ENCODE data around the gene ATP9A.

Gene ATP9A

DNA sequence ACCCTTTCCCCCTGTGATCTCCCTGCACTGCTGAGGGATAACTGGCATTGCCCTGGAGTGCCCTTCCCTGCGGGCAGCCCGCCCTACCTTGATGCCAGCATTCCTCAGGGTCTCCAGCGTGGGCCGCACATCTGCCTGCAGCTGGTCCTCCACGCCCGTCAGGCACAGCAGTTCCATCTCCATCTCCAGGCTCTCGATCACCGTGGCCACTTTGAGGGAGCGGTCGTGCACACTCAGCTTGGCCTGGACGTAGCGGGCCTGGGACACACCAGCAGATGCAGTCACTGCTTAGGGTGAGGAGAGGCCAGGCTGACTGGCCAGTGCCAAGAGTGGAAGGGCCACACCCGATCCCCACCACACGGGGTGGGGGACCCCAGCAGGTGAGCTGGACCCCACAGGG, 143.1 kb downstream of the ATP9A start:
- DNase-seq (ENCODE audit: low read depth in 1 of 2, low spot score in 1 of 2): no peak
- Histone ChIP-seq H3K27ac (replicated peaks) (no peak overlapping the region), H3K27me3 (ENCODE audit: insufficient read depth, poor library complexity, severe bottlenecking) (peaks cover 8% of the 10 kb centered on the region), H3K4me3 (replicated peaks; ENCODE audit: insufficient read depth, low read length) (no peak overlapping the region)
- TF ChIP-seq GABPA (IDR thresholded peaks at IDR 0.05; ENCODE audit: low read depth) (no peak), POLR2AphosphoS5 (IDR thresholded peaks at IDR 0.05; ENCODE audit: low read depth) (no peak), CTCF (IDR thresholded peaks at IDR 0.05; ENCODE audit: insufficient read depth, low read length) (no peak), SPI1 (IDR thresholded peaks at IDR 0.05; ENCODE audit: borderline replicate concordance, low read depth) (no peak)
- TF ChIP-seq, protein P1, sequence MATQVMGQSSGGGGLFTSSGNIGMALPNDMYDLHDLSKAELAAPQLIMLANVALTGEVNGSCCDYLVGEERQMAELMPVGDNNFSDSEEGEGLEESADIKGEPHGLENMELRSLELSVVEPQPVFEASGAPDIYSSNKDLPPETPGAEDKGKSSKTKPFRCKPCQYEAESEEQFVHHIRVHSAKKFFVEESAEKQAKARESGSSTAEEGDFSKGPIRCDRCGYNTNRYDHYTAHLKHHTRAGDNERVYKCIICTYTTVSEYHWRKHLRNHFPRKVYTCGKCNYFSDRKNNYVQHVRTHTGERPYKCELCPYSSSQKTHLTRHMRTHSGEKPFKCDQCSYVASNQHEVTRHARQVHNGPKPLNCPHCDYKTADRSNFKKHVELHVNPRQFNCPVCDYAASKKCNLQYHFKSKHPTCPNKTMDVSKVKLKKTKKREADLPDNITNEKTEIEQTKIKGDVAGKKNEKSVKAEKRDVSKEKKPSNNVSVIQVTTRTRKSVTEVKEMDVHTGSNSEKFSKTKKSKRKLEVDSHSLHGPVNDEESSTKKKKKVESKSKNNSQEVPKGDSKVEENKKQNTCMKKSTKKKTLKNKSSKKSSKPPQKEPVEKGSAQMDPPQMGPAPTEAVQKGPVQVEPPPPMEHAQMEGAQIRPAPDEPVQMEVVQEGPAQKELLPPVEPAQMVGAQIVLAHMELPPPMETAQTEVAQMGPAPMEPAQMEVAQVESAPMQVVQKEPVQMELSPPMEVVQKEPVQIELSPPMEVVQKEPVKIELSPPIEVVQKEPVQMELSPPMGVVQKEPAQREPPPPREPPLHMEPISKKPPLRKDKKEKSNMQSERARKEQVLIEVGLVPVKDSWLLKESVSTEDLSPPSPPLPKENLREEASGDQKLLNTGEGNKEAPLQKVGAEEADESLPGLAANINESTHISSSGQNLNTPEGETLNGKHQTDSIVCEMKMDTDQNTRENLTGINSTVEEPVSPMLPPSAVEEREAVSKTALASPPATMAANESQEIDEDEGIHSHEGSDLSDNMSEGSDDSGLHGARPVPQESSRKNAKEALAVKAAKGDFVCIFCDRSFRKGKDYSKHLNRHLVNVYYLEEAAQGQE (IDR thresholded peaks at IDR 0.05; ENCODE audit: insufficient replicate concordance, low read depth): no peak

DNA sequence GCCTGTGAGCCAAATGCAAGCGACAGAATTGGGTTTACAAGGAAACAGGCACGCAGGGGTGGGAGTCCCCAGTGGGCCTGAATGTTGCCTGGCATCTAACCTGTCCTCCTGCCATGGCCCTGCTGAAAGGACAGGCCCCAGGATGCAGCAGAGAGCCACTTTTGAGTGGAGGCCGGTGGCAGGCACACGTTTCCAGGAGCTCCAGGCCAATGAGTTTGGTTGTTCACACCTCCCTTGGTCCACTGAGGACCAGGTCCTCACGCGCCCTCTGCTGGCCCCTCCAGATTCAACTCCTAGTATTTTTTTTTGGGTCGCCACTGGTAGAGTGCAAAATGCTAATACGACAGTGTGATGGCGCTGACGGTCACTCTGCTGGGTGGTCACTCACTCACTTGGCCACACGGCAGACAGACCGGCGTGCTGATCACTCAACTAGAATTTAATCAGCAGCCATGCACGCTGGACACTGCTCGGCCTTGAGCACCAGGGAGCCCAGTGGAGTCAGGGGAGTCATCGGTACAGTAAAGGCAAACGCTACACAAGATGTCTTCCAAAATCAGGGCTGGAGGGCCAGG, 143.9 kb downstream of the ATP9A start:
- TF ChIP-seq SPI1 (IDR thresholded peaks at IDR 0.05; ENCODE audit: borderline replicate concordance, low read depth): no peak
- TF ChIP-seq, protein P1 (IDR thresholded peaks at IDR 0.05; ENCODE audit: insufficient replicate concordance, low read depth): no peak
- TF ChIP-seq CTCF (IDR thresholded peaks at IDR 0.05; ENCODE audit: insufficient read depth, low read length): peak; percentile 40
- no peak for TF ChIP-seq POLR2AphosphoS5 (IDR thresholded peaks at IDR 0.05; ENCODE audit: low read depth)
- no peak for TF ChIP-seq GABPA (IDR thresholded peaks at IDR 0.05; ENCODE audit: low read depth)
- peak; percentile 20 to 63 for DNase-seq (ENCODE audit: low read depth in 1 of 2, low spot score in 1 of 2)
- no peak overlapping the region for H3K4me3 ChIP-seq (replicated peaks; ENCODE audit: insufficient read depth, low read length)
- no peak overlapping the region for H3K27ac ChIP-seq (replicated peaks)
- H3K27me3 ChIP-seq (ENCODE audit: insufficient read depth, poor library complexity, severe bottlenecking): peaks cover 8% of the 10 kb centered on the region

DNA sequence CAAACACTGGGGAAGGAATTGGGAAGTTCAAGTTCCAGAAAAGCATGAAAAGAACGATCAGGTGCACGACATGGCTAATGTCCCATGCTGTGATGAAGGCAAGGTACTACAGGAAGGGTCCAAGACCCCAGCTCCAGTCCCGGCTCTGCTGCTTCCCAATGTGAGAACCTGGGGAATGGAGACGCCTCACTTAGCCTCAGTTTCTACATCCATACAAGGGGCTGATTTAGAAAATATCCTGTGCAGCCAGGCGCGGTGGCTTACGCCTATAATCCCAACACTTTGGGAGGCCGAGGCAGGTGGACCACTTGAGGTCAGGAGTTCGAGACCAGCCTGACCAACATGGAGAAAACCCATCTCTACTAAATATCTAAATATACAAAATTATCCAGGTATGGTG, 144.9 kb downstream of the ATP9A start:
- Histone ChIP-seq H3K27me3 (ENCODE audit: insufficient read depth, poor library complexity, severe bottlenecking) (peaks cover 8% of the 10 kb centered on the region), H3K27ac (replicated peaks) (no peak overlapping the region), H3K4me3 (replicated peaks; ENCODE audit: insufficient read depth, low read length) (no peak overlapping the region)
- no peak for DNase-seq (ENCODE audit: low read depth in 1 of 2, low spot score in 1 of 2)
- no peak for TF ChIP-seq CTCF (IDR thresholded peaks at IDR 0.05; ENCODE audit: insufficient read depth, low read length)
- TF ChIP-seq GABPA (IDR thresholded peaks at IDR 0.05; ENCODE audit: low read depth): no peak
- no peak for TF ChIP-seq POLR2AphosphoS5 (IDR thresholded peaks at IDR 0.05; ENCODE audit: low read depth)
- TF ChIP-seq, protein P1 (IDR thresholded peaks at IDR 0.05; ENCODE audit: insufficient replicate concordance, low read depth): no peak
- TF ChIP-seq SPI1 (IDR thresholded peaks at IDR 0.05; ENCODE audit: borderline replicate concordance, low read depth): no peak

Measured in HL-60 (cell line).